ENCODE measurements around the gene CPB1.

Gene CPB1

DNA sequence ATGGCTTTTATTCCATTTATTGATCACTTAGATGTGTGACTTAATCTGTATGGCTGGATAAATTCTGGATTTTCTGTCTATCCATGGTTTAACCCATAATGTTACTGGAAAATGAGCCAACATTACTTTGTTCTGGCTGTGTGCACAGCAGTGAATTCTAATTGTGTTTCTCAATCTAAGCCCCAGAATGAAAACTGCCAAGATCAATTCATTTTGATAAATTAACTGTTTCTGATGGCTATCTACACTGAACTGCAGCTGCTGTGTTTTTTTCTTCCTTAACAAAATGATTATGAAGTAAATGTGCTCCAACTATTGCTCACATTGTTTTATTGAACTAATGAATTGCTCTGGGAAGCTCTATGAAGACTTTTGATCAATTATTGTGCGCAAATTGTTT is 35.7 kb upstream of the CPB1 start:
- H3K4me3 ChIP-seq (replicated peaks; ENCODE audit: low read depth, low read length): no peak overlapping the region
- no peak for DNase-seq (ENCODE audit: low read depth)
- no peak for TF ChIP-seq CTCF (IDR thresholded peaks at IDR 0.05; ENCODE audit: low read length, missing control alignments)

DNA sequence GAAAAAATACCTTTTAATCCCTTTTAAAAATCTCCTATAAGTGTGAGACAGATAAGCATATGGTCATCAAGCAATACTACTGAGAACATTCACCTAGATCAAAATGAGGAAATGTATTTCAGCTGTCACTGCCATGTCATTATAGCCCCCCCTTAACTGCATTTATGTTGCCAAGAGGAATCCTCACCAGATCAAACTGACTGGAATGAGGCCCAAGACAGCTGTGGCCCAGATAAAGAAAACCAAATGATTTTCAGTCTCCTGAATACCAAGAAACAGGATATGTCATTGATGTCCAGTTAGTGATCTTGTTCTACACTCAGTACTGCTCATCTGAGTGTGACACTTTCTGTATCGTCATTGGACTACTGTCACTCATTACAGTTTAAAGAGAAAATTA is 35.1 kb upstream of the CPB1 start:
- no peak for TF ChIP-seq CTCF (IDR thresholded peaks at IDR 0.05; ENCODE audit: low read length, missing control alignments)
- no peak for DNase-seq (ENCODE audit: low read depth)
- no peak overlapping the region for H3K4me3 ChIP-seq (replicated peaks; ENCODE audit: low read depth, low read length)

GRCh38 chr3:148796799-148797198 is 30.8 kb upstream of the CPB1 start:
- DNase-seq (ENCODE audit: low read depth): no peak
- H3K4me3 ChIP-seq (replicated peaks; ENCODE audit: low read depth, low read length): no peak overlapping the region
- no peak for TF ChIP-seq CTCF (IDR thresholded peaks at IDR 0.05; ENCODE audit: low read length, missing control alignments)

DNA sequence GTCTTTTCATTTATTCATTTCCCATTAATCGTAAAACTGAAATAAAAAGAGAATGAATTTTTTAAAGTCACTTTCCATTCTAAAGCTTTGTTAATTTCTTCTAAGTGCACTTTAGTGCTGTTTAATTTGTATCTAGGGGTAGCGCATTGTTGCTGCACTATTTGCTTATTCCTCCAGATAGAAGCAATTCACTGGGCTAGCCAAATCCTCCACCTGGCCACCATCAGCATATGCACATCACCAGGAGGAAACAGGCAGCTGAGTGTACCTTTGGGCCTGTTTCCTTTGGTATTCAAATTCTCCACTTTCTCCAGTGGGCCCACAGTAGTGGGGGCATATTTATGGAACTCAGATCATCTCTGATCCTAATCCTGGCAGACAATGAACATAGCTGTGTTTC is 29.8 kb upstream of the CPB1 start:
- TF ChIP-seq CTCF (IDR thresholded peaks at IDR 0.05; ENCODE audit: low read length, missing control alignments): no peak

DNA sequence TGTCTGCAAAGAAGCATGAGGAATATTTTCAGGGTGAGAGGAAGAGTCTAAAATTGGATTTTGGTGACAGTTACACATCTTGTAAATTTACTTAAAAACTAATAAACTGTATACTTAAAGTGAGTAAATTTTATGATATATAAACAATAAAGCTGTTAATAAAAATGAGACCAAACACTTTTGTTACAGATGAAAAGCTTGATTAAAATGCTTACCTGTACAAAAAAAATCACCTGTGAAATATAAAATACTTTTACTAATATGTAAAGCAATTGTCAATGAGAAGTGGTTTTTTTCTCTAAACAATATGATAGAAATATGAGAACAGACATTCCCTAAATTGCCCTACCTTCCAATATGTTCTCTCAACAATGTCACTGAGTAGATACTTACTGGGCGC is 27.2 kb upstream of the CPB1 start:
- H3K4me3 ChIP-seq (replicated peaks; ENCODE audit: low read depth, low read length): no peak overlapping the region
- DNase-seq (ENCODE audit: low read depth): no peak
- no peak for TF ChIP-seq CTCF (IDR thresholded peaks at IDR 0.05; ENCODE audit: low read length, missing control alignments)

More for the DNA sequence above, 29.8 kb upstream of the CPB1 start:
- no peak for DNase-seq (ENCODE audit: low read depth)
- H3K4me3 ChIP-seq (replicated peaks; ENCODE audit: low read depth, low read length): no peak overlapping the region

- no peak for TF ChIP-seq CTCF (IDR thresholded peaks at IDR 0.05; ENCODE audit: low read length, missing control alignments)
- H3K4me3 ChIP-seq (replicated peaks; ENCODE audit: low read depth, low read length): no peak overlapping the region
- no peak for DNase-seq (ENCODE audit: low read depth)
These were observed 17.8 kb upstream of the CPB1 start for GRCh38 chr3:148809835-148810234.

DNA sequence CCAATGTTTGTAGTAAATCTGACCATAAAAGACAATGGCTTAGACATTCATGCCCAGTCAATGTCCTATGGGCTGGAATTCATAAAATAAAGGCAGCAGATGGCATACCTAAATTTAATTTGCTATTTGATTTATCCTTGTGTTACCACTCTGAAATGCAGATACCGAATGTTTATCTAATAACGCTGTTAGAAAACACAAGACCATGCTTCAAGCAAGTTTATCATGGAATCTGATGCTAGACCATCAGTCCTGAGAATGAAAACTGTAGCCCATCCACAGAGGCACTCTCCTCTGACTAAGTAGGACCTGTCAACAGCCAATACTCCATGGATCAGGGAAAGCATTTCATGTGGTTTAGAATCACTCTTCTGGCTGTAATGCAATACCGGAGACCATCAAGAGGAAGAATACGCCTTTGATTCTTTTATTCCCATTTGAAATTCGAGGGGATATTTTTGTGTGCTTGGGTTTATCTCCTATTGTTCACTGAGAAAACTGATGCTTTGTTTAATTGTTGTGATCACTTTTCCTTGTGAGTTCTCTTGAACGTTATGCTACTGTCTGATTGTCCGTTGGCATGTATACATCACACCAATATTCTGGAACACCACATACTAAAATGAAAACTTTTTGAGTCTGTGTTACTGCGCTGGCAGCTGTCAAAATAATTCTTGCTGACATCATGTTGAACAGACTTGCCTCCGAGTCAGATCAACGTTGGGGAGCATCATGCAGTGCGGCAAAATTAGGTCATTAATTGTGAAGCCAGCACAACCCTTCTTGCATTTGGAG is 12.1 kb upstream of the CPB1 start:
- TF ChIP-seq CTCF (IDR thresholded peaks at IDR 0.05; ENCODE audit: low read length, missing control alignments): no peak
- no peak for DNase-seq (ENCODE audit: low read depth)
- no peak overlapping the region for H3K4me3 ChIP-seq (replicated peaks; ENCODE audit: low read depth, low read length)
